Measurements from ENCODE around the gene KRTAP20-2.

Gene KRTAP20-2

DNA sequence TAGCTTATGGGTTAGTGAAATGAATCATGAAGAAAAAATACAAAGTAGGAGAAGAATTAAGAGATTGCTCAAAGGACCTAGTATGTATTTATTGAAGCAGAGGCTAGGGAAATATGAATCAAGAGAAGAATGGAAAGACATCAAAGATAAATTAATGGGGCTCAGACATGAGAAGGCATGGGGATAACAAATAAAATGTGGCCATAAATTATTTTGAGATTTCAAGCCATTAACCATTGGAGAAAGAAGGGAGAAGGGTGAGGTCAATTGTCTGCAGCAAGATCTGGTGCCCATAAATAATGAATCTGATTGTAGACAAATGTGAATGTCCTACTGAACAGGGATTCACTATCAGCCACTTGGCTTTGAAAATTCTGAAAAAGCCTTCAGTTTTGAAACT lies 17.9 kb downstream of the KRTAP20-2 start:
- no peaks in the 10 kb centered on the region for H3K27me3 ChIP-seq
- no peak for TF ChIP-seq Cebpa-rat (IDR thresholded peaks at IDR 0.05)
- no peak overlapping the region for H3K27ac ChIP-seq
- H4K20me1 ChIP-seq, result no peaks in the 10 kb centered on the region
- no peak overlapping the region for H3K4me3 ChIP-seq
- H3K9me3 ChIP-seq (replicated peaks in 1 of 11), result no peaks in the 10 kb centered on the region
- no peaks in the 10 kb centered on the region for H3K36me3 ChIP-seq
- H3K4me1 ChIP-seq, result no peaks in the 10 kb centered on the region
- no peak overlapping the region for H3K9ac ChIP-seq
- H3K4me2 ChIP-seq, result no peak overlapping the region

- Histone ChIP-seq H3K4me2 (no peak overlapping the region), H3K4me1 (no peaks in the 10 kb centered on the region), H3K27ac (no peak overlapping the region), H3K9ac (no peak overlapping the region), H3K27me3 (no peaks in the 10 kb centered on the region), H3K9me3 (replicated peaks in 1 of 11) (no peaks in the 10 kb centered on the region; a peak in 1 of 22 replicates), H4K20me1 (no peaks in the 10 kb centered on the region), H3K36me3 (no peaks in the 10 kb centered on the region), H3K4me3 (no peak overlapping the region)
- no peak for TF ChIP-seq Cebpa-rat (IDR thresholded peaks at IDR 0.05)
Observed at GRCh38 chr21:30668776-30669175, 33.8 kb downstream of the KRTAP20-2 start.

GRCh38 chr21:30672985-30673650 lies 38.1 kb downstream of the KRTAP20-2 start:
- Histone ChIP-seq H3K4me3 (no peak overlapping the region), H4K20me1 (no peaks in the 10 kb centered on the region), H3K27ac (no peak overlapping the region), H3K9me3 (replicated peaks in 1 of 11) (no peaks in the 10 kb centered on the region; a peak in 1 of 22 replicates), H3K27me3 (no peaks in the 10 kb centered on the region), H3K4me2 (no peak overlapping the region), H3K9ac (no peak overlapping the region), H3K36me3 (no peaks in the 10 kb centered on the region), H3K4me1 (no peaks in the 10 kb centered on the region)
- no peak for TF ChIP-seq Cebpa-rat (IDR thresholded peaks at IDR 0.05)

DNA sequence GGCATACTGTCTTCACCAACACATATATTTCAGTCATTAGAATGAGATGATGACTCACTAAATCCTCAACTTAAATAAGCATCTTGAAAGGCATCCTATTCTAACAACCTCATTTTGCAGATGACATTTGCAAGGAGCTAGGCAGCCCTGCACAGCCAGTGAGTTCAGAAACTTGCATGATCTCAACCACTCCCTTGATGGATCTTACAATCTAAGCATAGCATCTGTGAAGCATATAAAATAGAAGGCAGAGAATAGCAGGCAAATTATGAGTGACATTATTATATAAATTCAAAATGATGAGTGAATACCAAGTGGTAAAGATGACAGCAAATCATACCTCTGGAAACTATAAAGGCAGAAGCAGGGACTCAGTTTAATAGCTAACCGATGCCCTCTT lies 39.3 kb downstream of the KRTAP20-2 start:
- Histone ChIP-seq H3K9me3 (replicated peaks in 1 of 11) (no peaks in the 10 kb centered on the region; a peak in 1 of 22 replicates), H3K4me1 (no peaks in the 10 kb centered on the region), H3K27ac (no peak overlapping the region), H3K9ac (no peak overlapping the region), H3K36me3 (no peaks in the 10 kb centered on the region), H3K4me3 (no peak overlapping the region), H3K27me3 (no peaks in the 10 kb centered on the region), H3K4me2 (no peak overlapping the region), H4K20me1 (no peaks in the 10 kb centered on the region)
- no peak for TF ChIP-seq Cebpa-rat (IDR thresholded peaks at IDR 0.05)

GRCh38 chr21:30676737-30677136 lies 41.7 kb downstream of the KRTAP20-2 start:
- no peak overlapping the region for H3K9ac ChIP-seq
- H3K4me3 ChIP-seq, result no peak overlapping the region
- H3K4me1 ChIP-seq, result no peaks in the 10 kb centered on the region
- no peaks in the 10 kb centered on the region for H3K27me3 ChIP-seq
- no peaks in the 10 kb centered on the region for H3K36me3 ChIP-seq
- H3K9me3 ChIP-seq (replicated peaks in 1 of 11), result no peaks in the 10 kb centered on the region
- H3K27ac ChIP-seq, result no peak overlapping the region
- no peak overlapping the region for H3K4me2 ChIP-seq
- no peaks in the 10 kb centered on the region for H4K20me1 ChIP-seq
- TF ChIP-seq Cebpa-rat (IDR thresholded peaks at IDR 0.05), result no peak

DNA sequence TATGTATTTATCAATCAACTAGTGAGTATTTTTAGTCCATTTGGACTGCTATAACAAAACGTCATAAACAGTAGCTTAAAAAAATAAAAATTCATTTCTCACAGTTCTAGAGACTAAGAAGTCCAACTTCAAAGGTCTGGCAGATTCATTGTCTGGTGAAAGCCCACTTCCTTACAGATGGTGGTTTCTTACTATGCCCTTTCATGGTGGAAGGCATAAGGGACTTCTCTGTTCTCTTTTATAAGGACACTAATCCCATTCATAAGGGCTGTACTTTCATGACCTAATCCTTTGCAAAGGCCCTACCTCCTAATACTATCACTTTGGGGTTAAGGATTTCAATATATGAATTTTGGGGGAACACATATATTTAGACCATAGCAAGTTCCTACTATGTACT lies 45.6 kb downstream of the KRTAP20-2 start:
- Histone ChIP-seq H4K20me1 (no peaks in the 10 kb centered on the region), H3K27ac (no peak overlapping the region), H3K4me1 (no peaks in the 10 kb centered on the region), H3K4me2 (no peak overlapping the region), H3K27me3 (no peaks in the 10 kb centered on the region), H3K36me3 (no peaks in the 10 kb centered on the region), H3K4me3 (no peak overlapping the region), H3K9ac (no peak overlapping the region), H3K9me3 (replicated peaks in 1 of 11) (no peaks in the 10 kb centered on the region)
- TF ChIP-seq Cebpa-rat (IDR thresholded peaks at IDR 0.05), result no peak

DNA sequence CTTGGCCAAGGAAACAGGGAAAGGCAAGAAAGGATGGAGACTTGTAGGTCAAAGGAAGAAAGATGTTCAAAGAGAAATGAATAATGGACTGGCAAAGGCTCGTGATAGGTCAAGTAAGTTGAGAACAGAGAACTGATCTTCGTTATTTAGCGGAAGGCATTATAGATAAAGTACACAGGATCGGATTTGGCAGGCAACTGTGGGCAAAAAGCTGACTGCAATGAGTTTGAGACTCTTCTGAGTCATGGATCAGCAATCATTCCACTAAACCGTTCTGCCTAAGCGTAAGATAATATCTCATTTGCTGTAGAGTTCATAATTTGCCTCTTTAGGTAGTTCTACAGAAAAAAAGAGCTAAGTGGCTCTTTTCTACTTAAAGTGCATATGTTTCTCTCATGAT lies 49.5 kb downstream of the KRTAP20-2 start:
- H3K9me3 ChIP-seq (replicated peaks in 1 of 11), result no peaks in the 10 kb centered on the region
- no peak overlapping the region for H3K27ac ChIP-seq
- no peak overlapping the region for H3K9ac ChIP-seq
- H3K4me3 ChIP-seq, result no peak overlapping the region
- H3K4me2 ChIP-seq, result no peak overlapping the region
- H3K27me3 ChIP-seq, result no peaks in the 10 kb centered on the region
- no peaks in the 10 kb centered on the region for H3K4me1 ChIP-seq
- no peaks in the 10 kb centered on the region for H4K20me1 ChIP-seq
- no peaks in the 10 kb centered on the region for H3K36me3 ChIP-seq
- TF ChIP-seq Cebpa-rat (IDR thresholded peaks at IDR 0.05), result no peak
